ENCODE data around the gene CFAP99. TPM values are rescaled to one million over a fixed set of nuclear protein-coding genes. Genes with fewer than 3 reads are reported as not detected.
A peak's percentile ranks its signal among the peaks of the same experiment; 100 is the strongest.
"Not testable (repeated sequence)": the region's sequence is repeated elsewhere in the genome, so short reads cannot be mapped to it uniquely, and the experiment has no call there.

CFAP99 gene
- 1.3 TPM for total RNA-seq

DNA sequence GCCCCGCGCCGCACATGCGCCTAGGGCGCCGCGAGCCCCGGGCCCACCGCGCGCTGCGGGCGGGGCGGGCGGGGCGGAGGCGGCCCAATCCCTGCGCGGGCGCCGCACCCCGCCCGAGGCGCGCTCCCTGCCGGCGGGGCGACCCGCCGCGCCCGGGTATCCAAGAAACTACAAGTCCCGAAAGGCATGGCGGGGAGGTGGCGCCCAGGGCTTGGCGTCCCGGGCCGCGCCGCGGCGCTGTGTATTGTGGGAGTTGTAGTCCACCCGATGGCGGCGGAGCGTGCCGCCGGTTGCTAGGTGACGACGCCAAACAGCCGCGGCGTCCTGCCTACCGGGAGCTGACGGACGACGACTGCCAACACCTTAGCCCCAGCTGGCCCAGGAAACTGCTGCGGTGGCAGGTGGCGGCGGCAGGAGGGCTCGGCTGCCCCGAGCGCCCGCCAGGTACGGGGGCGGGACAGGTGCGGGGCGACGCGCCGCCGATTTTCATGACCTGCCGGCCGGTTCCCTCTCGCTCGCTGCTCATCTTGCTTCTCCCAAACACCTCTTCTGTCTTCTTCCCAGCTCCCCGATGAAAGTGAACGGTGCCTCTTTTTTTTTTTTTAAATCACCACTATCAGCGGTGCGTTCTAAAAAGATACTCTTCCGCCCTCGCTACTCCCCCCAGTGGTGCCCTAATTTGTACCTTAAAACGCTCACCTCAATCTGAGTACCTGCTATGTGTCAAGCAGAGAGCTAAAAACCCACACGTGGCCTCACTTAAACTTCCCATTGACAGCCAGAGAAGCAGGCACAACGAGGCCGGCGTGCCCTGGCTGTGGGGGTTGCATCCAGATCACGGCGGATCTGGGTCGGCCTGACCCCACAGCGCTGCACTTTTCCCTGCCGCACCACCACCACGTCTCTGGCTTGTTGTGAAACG, at the start of gene CFAP99:
Gene CFAP99, plus strand, starts transcription at position 306 of the 922 bp plus-strand sequence.
- peak; percentile 98 for DNase-seq (ENCODE audit: low spot score)

DNA sequence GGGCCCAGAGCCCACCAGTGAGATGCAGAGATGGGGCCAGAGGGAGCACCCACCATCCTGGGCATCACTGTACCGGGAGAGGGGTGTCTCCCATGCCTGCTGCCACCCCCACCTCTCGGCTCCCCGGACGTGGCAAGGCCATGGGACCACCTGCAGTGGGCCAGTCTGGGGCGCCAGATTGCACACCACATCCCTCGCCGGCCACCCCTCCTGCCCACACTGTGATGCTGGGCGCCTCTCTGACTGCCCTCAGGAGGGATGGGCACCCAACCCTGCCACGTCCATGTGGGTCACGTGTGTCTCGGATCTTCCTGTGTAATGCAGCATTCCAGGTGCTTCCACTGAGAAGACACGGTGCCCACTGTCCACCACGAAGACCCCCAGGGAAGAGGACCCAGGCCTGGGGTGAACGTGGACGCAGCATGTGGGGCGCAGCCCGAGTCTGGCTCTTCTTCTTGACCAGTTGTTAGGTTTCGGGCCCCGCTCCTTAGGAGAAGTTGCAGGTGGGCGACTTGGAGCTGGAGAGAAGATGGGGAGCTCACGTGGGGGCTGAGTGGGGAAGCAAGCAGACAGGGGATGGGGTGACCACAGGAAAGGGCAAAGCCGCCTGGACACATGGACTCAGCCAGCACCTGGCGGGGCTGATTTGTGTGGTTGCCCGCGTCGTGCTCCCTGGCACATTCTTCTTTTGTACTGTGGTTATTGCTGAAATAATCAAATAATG, 48.0 kb upstream of the CFAP99 start:
- DNase-seq (ENCODE audit: low spot score): no peak

DNA sequence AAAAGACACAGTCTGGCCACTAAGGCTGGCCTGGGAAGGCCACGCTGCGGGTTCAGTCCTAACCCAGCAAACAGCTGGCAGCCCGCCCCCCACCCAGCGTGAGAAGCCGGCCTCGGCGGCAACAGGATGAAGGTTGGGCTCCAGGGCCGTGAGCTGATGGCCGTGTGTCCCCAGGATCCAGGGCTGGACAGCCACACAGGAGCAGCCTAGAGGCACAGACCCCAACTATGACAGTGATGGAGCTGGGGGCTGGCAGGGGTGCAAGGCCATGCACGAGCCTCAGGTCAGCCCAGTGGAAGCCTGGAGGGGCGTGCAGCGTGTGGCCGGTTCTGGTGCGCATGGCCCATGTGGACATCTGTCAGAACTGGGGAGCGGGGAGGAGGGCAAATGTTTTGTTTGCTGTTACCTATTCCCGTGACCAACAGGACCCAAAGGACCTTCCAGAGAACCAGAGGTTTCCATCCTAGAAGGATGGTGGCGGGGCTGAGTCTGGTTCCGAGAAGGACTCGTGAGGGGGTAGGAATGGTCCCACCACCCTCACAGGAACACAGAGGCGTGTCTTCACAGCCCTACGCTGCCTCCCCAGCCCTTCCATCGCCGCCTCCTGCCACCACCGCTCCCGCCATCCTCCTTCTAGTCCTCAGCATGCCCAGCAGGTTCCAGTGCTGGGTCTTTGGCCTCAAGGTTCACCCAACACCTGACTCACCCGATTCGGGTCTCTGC, 46.8 kb upstream of the CFAP99 start:
- DNase-seq (ENCODE audit: low spot score): no peak

DNA sequence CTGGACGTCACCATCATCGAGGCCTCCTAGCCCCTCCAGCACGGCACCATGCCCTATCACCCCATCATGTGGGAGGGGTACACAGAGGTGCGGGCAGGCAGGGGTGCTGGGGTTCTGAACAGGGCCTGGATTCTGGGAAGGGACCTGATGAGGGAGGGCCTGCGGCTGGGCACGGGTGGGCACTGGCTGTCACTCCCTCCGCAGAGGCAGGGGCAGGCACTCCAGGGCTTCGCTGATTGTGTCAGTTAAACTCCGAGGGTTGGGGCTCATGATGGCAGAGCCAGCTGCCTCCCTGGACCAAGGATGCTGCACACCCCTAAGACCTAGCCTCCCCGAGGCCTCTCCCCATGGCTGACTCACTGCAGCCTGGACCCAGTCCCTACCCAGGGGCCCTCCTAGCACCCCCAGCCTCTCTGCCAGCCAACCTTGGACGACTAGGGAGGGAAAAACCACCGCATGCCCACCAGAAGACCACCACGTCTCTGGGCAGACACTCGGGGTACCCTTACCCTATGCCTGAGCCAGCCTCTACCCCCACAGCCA, 46.2 kb upstream of the CFAP99 start:
- no peak for DNase-seq (ENCODE audit: low spot score)

DNA sequence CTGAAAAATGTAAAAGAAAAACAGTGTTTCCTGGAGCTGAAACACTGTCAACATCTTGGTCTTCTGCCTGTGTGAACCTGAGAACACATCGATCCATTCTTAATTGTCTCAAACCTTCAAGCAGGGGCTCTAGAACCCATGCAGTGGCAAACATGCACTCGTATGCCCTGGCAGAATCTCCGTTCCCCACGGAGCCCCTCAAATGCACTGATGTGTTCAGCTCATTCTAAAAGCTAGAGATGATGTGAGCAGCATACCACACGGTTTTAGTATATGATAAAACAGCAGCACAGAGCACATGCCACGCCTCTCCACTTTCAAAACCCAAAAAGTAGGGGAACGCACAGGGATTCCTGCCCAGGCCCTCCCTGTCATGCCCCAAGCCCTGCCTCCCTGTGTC, 45.2 kb upstream of the CFAP99 start:
- no peak for DNase-seq (ENCODE audit: low spot score)

DNA sequence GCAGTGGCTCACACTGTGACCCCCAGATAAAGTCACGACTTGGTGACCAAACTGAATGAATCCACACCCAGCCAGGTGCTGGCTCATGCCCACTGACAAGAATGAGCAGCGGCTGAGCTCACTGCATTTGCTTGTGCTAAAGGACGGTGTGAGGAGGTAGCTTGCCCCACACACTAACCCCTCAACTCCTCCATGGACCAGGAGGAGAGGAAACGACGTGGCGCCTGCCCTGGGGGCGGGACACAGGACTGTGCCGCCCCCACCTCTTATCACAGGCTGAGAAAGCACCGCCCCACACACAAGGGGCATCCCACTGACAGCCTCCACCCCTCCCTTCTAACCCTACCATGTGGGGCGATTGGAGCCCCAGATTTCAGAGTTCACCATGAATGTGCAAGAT, 43.3 kb upstream of the CFAP99 start:
- DNase-seq (ENCODE audit: low spot score): no peak

DNA sequence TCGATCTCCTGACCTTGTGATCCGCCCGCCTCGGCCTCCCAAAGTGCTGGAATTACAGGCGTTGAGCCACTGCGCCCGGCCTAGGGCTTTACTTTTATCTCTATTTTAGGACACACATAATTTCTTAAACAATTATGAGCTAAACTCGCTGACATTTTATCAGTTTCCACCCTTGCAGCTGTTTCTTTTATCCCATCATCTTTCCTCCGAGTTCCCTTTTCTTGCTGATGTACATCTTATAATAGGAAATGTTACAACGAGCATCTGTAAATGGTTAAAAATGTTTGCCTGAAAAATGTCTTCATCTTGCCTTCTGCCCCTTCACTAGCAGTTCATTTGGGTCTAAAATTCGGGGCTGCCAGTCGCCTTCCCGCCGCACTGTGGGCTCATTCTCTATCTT, 41.5 kb upstream of the CFAP99 start:
- no peak for DNase-seq (ENCODE audit: low spot score)

DNA sequence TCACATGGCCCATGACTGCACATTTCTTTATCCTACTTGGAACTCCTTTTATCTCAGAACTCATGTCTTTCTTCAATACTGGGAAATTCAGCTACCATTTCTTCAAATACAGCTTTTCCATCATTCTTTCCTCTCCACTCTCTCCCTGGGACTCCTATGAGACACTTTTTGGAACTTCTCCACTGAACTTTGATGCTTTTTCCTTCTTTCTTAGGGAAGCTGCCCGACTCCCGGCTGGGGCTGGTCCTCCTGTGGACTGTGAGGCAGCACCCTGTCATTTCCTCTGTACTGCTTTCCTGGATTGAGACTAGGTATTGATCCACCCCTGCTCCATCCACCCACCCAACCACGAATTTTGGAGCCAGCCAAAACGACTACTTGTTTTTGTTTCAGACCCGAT, 40.4 kb upstream of the CFAP99 start:
- no peak for DNase-seq (ENCODE audit: low spot score)

DNA sequence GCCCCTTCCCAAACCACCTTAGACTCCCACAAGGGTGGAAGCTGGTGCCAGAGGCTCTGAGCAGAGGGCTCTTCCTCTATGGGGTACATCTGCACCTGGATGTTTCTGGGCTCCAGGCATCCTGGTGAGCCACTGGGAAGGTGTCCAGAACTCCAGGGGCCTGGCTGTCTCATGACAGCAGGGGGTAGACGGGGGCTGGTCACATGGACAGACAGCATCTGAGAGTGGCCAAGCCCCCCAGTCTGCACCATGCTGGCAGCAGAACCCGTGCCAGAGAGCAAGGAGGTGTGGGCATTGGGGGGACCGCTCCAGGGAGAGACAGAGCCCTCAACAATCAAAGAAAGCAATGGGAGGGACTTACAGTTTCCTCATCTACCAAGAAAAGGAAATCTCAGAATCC, 39.9 kb upstream of the CFAP99 start:
- DNase-seq (ENCODE audit: low spot score): no peak

DNA sequence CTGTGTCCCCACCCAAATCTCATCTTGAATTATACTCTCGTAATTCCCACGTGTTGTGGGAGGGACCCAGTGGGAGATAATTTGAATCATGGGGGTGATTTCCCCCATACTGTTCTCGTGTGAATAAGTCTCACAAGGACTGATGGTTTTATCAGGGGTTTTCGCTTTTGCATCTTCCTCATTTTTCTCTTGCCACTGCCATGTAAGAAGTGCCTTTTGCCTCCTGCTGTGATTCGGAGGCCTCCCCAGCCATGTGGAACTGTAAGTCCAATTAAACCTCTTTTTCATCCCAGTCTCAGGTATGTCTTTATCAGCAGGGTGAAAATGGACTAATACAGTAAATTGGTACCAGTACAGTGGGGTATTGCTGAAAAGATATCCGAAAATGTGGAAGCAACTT, 38.2 kb upstream of the CFAP99 start:
- DNase-seq (ENCODE audit: low spot score): not testable (repeated sequence)

DNA sequence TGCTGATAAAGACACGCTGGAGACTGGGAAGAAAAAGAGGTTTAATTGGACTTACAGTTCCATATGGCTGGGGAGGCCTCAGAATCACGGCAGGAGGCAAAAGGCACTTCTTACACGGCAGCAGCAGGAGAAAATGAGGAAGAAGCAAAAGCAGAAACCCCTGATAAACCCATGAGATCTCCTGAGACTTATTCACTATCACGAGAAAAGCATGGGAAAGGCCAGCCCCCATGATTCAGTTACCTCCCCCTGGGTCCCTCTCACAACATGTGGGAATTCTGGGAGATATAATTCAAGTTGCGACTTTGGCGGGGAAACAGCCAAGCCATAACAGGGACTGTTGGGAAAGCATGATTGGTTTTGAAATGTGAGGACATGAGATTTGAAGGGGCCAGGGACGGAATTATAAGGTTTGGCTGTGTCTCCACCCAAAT, 36.0 kb upstream of the CFAP99 start:
- not testable (repeated sequence) for DNase-seq (ENCODE audit: low spot score)

DNA sequence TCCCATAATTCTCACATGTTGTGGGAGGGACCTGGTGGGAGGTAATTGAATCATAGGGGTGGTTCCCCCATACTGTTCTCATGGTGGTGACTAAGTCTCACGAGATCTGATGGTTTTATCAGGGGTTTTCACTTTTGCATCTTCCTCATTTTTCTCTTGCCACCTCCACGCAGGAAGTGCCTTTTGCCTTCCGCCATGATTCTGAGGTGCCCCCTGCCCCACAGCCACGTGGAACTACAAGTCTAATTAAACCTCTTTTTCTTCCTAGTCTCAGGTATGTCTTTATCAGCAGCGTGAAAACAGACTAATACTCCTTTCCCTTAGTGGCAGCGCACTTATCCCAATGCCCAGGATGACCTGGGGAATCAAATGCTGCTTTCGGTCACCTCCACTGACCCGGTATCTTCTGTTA, 35.5 kb upstream of the CFAP99 start:
- not testable (repeated sequence) for DNase-seq (ENCODE audit: low spot score)

DNA sequence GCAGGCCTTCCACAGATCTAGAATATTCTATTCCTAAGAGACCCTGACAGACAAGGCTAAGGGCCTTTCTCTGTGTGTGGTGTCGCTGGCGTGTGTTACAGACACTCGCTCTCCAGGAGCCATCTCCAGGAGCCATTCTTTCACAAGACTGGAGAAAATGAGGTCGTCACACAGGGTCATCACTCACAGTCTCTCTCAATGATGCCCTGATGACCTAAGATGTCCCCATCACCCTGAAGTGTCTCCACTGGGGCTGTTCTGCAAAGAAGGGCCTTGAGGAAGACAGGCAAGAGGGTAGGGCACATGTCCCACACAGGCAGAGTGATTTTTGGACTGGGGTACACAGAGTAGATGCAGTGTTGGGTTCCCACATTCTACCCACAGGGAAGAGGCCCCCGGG, 35.0 kb upstream of the CFAP99 start:
- no peak for DNase-seq (ENCODE audit: low spot score)

DNA sequence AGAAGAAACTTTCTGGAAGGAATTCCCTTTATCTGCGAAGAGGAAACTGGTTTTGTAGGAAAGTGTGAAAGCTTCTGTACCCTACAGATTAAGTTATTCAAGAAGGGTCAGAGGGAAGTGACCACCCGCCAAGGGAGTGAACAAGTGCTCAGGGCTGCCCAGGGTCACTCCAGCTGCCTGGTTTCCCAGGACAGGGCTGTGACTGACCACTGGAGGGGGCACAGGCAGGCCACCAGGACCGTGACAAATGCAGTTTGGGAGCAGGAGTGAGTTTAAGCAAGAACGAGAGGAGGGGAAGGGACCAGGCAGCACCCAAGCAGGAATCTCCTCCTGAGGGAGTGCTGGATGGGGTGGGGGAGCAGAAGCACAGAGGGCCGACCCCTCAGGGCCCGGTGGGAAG, 34.5 kb upstream of the CFAP99 start:
- no peak for DNase-seq (ENCODE audit: low spot score)

DNA sequence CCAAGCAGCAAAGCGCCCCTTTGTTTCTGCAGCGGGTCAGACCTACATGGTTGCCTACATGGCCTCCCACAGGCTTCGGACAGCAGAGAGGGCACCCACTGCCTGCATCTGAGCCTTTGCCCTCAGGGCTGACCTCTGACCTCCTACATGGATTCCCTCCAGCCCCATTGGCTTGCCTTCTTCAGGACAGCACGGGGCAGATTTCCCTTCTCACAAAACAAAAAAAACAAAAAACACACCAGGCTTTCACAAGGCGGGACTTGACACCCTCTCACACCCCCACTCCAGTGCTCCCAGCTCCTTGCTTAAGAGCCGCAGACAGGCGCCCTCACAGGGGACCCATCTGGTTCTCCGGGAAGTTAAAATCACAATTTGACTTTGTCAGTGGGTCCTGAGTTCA, 33.2 kb upstream of the CFAP99 start:
- no peak for DNase-seq (ENCODE audit: low spot score)

DNA sequence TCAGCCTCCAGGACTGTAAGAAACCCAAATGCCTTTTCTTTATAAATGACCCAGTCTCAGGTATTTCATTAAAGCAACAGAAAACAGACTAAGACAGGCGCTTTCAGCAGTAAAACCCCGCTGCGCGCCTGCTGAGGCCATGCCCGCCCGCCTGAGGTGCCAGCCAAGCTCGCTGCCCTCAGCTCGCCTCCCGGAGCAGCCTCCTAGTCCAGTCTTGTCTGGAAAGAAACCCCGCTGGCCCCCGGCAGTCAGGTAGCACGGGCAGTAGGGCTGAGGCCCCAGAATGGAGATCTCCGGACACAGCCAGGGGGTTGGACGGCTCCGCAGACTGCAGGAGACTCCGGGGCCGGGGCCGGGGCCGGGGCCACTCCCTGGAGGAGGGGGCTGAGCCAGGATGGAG, 32.0 kb upstream of the CFAP99 start:
- DNase-seq (ENCODE audit: low spot score): no peak

DNA sequence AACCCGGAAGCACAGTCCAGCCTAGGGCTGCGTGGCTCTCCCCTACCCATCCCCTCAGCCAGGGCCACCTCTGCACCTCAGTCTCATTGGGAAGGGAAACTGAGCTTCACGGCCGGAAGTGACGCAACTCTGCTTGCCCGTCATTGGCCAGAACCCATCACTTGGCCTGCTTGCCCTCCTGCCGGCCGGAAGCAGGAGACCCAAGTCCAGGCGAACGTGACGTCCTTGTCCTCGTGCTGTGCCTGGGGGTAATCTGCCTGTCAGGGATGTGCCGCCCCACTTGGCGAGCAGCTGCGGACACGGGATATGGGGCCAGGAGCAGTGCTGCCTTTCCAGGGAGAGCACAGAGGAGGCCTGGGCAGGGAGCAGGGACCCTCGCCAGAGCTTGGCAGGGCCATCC, 31.5 kb upstream of the CFAP99 start:
- DNase-seq (ENCODE audit: low spot score): no peak

DNA sequence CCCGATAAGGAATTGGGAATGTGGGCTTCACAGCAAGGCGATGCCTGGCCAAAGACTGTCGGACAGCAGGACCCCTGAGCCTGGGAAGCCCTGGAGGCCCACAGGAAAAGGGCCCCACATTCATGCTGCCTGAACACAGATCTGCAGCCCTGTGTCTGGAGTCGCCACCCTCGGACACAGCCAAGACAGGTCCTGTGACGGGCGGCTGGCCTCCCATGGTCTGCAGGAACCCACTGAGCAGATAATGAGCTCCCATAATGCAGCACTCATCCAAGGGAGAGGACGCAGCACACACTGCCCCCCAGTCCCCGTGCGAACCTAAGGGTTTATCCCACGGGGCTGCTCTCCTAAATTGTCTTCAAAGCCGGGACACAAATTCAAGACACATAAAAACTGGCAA, 30.9 kb upstream of the CFAP99 start:
- DNase-seq (ENCODE audit: low spot score): no peak

DNA sequence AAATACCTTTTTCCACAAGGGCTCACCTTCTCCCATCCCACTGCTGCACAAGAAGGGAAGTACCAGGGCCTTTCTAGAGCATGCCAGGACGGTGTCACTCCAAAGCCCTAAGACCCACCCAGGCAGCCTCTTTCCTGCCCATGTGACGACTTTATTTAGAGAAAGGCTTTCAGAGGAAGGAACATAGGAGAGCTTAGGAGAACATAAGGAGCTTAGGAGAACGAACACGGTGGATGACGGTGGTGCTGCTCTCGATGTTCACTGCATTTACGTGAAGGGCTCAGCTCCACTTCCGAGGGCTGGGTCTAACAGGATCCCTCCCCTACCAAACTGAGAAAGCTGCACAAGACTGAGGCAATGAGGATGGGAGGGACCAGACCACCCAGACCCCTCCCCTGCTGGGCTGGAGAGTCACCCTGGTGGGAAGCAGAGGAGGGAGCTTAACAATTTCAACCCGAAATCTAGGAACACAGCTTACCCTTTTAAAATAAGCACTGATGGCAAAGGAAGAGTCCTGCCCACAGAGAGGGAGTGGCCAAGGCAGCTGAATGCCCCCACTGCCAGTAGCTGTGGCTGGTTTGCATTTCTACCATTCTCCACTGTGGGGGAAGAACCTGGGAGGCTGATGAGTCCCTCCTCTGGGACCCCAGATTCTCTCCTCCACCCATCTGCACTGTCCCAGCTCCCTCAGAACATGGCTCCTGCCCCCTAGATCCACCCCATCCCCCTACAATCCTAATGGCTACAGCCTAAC, 30.1 kb upstream of the CFAP99 start:
- DNase-seq (ENCODE audit: low spot score): no peak

DNA sequence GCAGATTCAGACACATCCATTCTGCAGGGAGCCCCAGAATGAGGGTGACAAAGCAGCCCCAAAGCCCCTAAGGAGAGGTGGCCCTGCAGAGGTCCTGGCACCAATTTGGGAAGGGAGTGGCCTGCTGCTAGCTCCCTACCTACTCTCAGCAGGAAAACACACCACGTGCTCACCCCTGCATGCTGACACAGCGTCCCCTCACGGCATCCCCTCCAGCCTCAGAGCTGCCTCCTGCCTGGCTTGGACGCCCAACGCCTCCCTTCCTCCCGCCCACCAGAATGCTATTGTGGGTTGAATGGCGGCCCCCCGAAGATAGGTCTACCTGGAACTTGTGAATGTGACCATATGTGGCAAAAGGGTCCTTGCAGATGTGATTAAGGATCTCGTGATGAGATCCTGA, 29.1 kb upstream of the CFAP99 start:
- no peak for DNase-seq (ENCODE audit: low spot score)

DNA sequence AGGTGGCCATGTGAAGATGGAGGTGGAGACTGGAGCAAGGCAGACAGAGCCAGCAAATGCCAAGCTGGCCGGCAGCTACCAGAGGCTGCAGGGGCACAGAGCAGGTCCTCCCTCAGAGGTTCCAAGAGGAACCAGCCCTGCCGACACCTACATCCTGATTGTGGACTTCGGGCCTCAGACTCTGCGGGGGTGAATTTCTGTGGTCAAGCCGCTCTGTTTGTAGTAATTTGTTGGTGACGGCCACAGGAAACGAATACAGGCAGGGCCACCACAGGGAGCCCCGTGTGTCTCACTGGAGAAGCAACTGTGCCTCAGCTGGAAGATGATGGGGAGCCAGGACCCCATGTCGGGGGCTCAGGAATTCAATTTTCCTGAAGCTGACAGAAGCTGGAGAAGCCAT, 28.6 kb upstream of the CFAP99 start:
- no peak for DNase-seq (ENCODE audit: low spot score)
